Measurements from ENCODE around the gene CABP7. TPM values are rescaled to one million over a fixed set of nuclear protein-coding genes. Genes with fewer than 3 reads are reported as not detected.

The CABP7 gene
- total RNA-seq, 1 donor from 2014 or later, result not detected

DNA sequence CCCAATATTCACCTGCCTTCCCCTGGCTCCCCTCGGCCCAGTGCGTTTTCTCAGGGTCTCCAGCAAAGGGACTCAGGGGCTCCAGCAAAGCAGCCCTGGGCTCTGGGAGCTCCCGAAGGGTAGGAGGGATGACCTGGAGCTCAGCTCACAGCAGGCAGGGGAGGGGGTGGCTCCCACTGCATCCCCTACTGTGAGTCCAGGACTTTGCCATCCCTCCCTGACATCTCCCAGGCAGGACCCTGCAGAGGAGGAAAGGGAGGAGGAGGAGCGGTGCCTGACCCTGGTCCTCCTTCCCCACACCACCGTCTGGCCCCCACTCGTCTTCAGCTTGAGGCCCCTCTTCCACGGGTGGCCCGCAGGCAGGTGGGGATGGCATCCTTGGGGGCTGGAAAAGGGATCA lies 5.0 kb downstream of the CABP7 start:
- no peaks in the 10 kb centered on the region for H3K9me3 ChIP-seq
- H3K36me3 ChIP-seq, result no peaks in the 10 kb centered on the region
- intact Hi-C loops (cut with DNase I), result no loop called here
- no peak overlapping the region for H3K27ac ChIP-seq
- no peak for DNase-seq
- no peak overlapping the region for H3K4me3 ChIP-seq
- no peaks in the 10 kb centered on the region for H3K4me1 ChIP-seq
- no peak for ATAC-seq
- peaks cover 24% of the 10 kb centered on the region for H3K27me3 ChIP-seq
- TF ChIP-seq, protein P1, sequence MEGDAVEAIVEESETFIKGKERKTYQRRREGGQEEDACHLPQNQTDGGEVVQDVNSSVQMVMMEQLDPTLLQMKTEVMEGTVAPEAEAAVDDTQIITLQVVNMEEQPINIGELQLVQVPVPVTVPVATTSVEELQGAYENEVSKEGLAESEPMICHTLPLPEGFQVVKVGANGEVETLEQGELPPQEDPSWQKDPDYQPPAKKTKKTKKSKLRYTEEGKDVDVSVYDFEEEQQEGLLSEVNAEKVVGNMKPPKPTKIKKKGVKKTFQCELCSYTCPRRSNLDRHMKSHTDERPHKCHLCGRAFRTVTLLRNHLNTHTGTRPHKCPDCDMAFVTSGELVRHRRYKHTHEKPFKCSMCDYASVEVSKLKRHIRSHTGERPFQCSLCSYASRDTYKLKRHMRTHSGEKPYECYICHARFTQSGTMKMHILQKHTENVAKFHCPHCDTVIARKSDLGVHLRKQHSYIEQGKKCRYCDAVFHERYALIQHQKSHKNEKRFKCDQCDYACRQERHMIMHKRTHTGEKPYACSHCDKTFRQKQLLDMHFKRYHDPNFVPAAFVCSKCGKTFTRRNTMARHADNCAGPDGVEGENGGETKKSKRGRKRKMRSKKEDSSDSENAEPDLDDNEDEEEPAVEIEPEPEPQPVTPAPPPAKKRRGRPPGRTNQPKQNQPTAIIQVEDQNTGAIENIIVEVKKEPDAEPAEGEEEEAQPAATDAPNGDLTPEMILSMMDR (IDR thresholded peaks at IDR 0.05), result no peak

DNA sequence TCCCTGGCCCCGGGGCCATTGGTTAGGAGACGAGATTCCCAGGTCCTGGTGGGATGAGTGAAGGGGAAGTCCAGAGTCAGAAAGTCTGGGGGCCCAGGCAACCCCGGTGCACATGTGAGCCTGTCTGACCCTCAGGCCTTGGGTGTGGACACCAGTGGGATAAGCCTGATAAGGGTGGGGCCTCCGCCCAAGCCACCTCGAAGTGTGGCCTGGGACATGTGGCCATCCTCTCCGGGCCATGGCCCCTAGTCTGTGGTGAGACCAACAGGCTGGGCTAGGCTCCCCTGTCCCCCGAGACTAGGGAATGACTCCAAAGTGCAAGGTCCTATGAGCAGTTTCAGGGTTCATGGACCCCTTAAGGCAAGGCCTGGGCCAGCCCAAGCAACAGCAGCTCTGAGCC lies 6.3 kb downstream of the CABP7 start:
- no peaks in the 10 kb centered on the region for H3K9me3 ChIP-seq
- intact Hi-C loops (cut with DNase I), result no loop called here
- no peak for ATAC-seq
- peaks cover 16% of the 10 kb centered on the region for H3K27me3 ChIP-seq
- TF ChIP-seq, protein P1 (IDR thresholded peaks at IDR 0.05), result no peak
- H3K4me3 ChIP-seq, result no peak overlapping the region
- DNase-seq, result no peak
- peaks cover under 1% of the 10 kb centered on the region for H3K36me3 ChIP-seq
- H3K27ac ChIP-seq, result no peak overlapping the region
- no peaks in the 10 kb centered on the region for H3K4me1 ChIP-seq

DNA sequence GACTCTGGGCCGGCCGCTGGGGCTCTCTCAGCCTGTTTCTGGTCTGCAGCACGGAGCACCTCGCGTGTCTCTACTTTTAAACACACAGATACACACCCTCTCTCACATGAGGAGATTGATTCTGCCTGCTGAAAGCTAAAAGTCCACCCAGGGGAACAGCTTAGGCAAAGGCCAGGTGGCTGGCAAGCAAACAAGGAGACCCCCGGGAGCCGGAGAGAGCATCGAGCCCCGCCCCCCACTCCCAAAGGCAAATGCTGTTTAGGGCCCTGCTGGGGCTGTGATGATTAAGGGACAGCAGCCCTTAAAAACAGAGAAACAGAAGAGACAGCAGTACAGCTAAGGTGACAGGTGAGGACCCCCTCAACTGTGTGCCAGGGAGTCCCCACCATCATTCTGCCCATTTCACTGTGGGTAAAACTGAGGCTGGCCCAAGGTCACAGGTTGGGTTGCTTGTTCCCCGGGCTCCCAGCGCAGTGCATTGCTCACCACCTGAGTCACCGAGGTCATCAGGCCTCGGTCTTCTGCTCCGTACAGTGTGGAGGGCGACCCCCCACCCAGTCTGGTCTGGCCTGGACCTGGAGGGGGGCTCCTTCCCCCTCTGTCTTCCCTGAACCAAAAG lies 6.8 kb downstream of the CABP7 start:
- H3K4me1 ChIP-seq, result no peaks in the 10 kb centered on the region
- DNase-seq (no peak), ATAC-seq (no peak)
- H3K9me3 ChIP-seq, result no peaks in the 10 kb centered on the region
- H3K4me3 ChIP-seq, result no peak overlapping the region
- peaks cover 4% of the 10 kb centered on the region for H3K36me3 ChIP-seq
- TF ChIP-seq, protein P1 (IDR thresholded peaks at IDR 0.05), result no peak
- no peak overlapping the region for H3K27ac ChIP-seq
- intact Hi-C loops (cut with DNase I), result no loop called here
- peaks cover 10% of the 10 kb centered on the region for H3K27me3 ChIP-seq

DNA sequence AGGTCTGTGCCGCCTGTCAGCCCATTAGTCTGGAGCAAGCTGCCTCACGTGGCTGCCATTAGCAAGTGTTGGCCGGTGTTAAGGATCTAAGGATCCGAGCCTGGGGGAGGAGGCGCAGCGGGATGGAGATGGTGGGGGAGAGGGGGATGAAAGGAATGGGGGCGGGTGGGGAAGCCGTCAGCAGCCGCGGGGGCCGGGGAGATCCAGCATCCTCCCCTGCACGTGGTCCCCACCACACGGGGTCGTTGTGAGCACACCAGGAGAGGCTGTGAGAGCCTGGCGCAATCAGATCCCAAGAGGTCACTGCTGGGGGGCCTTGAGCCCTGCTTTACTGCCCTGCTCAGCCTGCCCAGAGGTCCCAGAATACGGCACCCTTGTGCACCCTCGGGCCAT lies 7.3 kb downstream of the CABP7 start:
- H3K36me3 ChIP-seq, result peaks cover 4% of the 10 kb centered on the region
- no peaks in the 10 kb centered on the region for H3K4me1 ChIP-seq
- TF ChIP-seq, protein P1 (IDR thresholded peaks at IDR 0.05), result peak; percentile 35
- H3K27me3 ChIP-seq, result peaks cover 5% of the 10 kb centered on the region
- H3K4me3 ChIP-seq, result no peak overlapping the region
- intact Hi-C loops (cut with DNase I), result no loop called here
- ATAC-seq (peak; percentile 38), DNase-seq (peak; percentile 71)
- no peak overlapping the region for H3K27ac ChIP-seq
- no peaks in the 10 kb centered on the region for H3K9me3 ChIP-seq

DNA sequence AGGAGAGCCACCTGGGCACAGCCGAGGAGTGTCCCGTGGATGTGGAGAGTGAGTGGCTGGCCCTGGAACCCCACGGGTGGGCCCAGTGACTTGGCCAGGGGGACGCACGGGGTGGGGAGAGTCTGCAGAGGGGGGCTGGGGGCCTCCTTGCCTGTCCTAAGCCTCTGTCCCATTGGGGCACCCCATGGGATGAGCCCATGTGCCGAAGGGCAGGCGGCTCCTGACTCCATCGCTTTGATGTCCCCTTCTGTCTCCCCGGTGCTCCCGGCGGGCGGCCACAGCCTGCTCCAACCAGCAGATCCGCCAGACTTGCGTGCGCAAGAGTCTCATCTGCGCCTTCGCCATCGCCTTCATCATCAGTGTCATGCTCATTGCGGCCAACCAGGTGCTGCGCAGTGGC lies 9.4 kb downstream of the CABP7 start:
- DNase-seq (no peak), ATAC-seq (no peak)
- intact Hi-C loops (cut with DNase I), result no loop called here
- Histone ChIP-seq H3K4me1 (no peaks in the 10 kb centered on the region), H3K4me3 (no peak overlapping the region), H3K27me3 (no peaks in the 10 kb centered on the region), H3K9me3 (no peaks in the 10 kb centered on the region), H3K36me3 (peaks cover 4% of the 10 kb centered on the region), H3K27ac (no peak overlapping the region)
- TF ChIP-seq, protein P1 (IDR thresholded peaks at IDR 0.05), result no peak

Measured in upper lobe of right lung (tissue), 1 donor.